HCT116 (cell line): ENCODE results near the gene CD34.

Experiments
- EZH2phosphoT487 ChIP-seq: fragments of 200-600 bp; IDR thresholded peaks from 2 replicates; pipeline ENCODE4 v1.6.1; 2018; ENCODE audit warnings: antibody characterized with exemption, borderline replicate concordance
- POLR2A ChIP-seq: IDR thresholded peaks from 2 replicates; pipeline ENCODE4 v1.7.0; 2011; ENCODE audit warnings: borderline replicate concordance; ENCODE audit not compliant: insufficient read depth, insufficient read length; ENCODE audit errors: extremely low read depth
- POLR2AphosphoS5 ChIP-seq: IDR thresholded peaks from 2 replicates; pipeline ENCODE4 v1.6.1; 2011; ENCODE audit warnings: mild to moderate bottlenecking, low read depth, low read length, moderate library complexity
- RAD21 ChIP-seq: IDR thresholded peaks from 2 replicates; pipeline ENCODE4 v1.6.1; 2012; ENCODE audit warnings: low read depth, mild to moderate bottlenecking
- SIN3A ChIP-seq: IDR thresholded peaks from 2 replicates; pipeline ENCODE4 v1.6.1; 2012; ENCODE audit warnings: low read depth
- TF ChIP-seq, protein P1 (sequence below), 3 experiments: fragments of 200-600 bp in 1 of 3; sonication (generic) in 1 of 3; IDR thresholded peaks in 2 of 3; conservative IDR thresholded peaks in 1 of 3; 2 replicates each; pipeline ENCODE4 v1.5.1; 2012 to 2017; ENCODE audit warnings: low read depth in 2 of 3, low read length in 2 of 3, antibody characterized with exemption in 1 of 3, borderline replicate concordance in 1 of 3, control low read depth in 1 of 3, mild to moderate bottlenecking in 1 of 3, mixed read lengths in 1 of 3, mixed run types in 1 of 3, moderate library complexity in 1 of 3; ENCODE audit not compliant: insufficient read depth in 1 of 3
- TF ChIP-seq, protein P2 (sequence below): IDR thresholded peaks from 2 replicates; pipeline ENCODE4 v1.6.1; 2012; ENCODE audit warnings: low read depth

DNA sequence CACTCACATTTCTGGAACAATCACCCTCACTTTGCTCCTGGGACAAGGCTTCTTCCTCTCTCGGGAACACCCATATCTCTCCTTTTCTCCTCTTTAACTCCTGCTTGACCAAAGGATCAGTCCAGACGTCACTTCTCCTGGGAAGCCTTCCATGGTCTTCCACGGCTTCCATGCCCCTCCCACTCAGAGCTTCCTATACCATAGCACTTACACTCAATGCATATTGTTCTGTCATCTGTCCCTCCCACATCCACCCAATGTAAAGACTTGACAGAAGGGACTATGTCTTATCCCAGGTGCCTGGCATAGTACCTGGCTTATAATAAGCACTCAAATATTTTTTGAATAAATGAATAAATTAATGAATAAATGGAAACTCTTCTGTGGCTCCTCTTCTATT is 28.2 kb downstream of the CD34 start:
- TF ChIP-seq POLR2A (no peak), SIN3A (no peak), POLR2AphosphoS5 (no peak), RAD21 (no peak), EZH2phosphoT487 (no peak)
- TF ChIP-seq, protein P1, sequence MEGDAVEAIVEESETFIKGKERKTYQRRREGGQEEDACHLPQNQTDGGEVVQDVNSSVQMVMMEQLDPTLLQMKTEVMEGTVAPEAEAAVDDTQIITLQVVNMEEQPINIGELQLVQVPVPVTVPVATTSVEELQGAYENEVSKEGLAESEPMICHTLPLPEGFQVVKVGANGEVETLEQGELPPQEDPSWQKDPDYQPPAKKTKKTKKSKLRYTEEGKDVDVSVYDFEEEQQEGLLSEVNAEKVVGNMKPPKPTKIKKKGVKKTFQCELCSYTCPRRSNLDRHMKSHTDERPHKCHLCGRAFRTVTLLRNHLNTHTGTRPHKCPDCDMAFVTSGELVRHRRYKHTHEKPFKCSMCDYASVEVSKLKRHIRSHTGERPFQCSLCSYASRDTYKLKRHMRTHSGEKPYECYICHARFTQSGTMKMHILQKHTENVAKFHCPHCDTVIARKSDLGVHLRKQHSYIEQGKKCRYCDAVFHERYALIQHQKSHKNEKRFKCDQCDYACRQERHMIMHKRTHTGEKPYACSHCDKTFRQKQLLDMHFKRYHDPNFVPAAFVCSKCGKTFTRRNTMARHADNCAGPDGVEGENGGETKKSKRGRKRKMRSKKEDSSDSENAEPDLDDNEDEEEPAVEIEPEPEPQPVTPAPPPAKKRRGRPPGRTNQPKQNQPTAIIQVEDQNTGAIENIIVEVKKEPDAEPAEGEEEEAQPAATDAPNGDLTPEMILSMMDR (IDR thresholded peaks at IDR 0.05 in 2 of 3, conservative IDR thresholded peaks at IDR 0.05 in 1 of 3; ENCODE audit: borderline replicate concordance in 1 of 3, insufficient read depth in 1 of 3, low read depth in 2 of 3, low read length in 2 of 3): no peak
- TF ChIP-seq, protein P2, sequence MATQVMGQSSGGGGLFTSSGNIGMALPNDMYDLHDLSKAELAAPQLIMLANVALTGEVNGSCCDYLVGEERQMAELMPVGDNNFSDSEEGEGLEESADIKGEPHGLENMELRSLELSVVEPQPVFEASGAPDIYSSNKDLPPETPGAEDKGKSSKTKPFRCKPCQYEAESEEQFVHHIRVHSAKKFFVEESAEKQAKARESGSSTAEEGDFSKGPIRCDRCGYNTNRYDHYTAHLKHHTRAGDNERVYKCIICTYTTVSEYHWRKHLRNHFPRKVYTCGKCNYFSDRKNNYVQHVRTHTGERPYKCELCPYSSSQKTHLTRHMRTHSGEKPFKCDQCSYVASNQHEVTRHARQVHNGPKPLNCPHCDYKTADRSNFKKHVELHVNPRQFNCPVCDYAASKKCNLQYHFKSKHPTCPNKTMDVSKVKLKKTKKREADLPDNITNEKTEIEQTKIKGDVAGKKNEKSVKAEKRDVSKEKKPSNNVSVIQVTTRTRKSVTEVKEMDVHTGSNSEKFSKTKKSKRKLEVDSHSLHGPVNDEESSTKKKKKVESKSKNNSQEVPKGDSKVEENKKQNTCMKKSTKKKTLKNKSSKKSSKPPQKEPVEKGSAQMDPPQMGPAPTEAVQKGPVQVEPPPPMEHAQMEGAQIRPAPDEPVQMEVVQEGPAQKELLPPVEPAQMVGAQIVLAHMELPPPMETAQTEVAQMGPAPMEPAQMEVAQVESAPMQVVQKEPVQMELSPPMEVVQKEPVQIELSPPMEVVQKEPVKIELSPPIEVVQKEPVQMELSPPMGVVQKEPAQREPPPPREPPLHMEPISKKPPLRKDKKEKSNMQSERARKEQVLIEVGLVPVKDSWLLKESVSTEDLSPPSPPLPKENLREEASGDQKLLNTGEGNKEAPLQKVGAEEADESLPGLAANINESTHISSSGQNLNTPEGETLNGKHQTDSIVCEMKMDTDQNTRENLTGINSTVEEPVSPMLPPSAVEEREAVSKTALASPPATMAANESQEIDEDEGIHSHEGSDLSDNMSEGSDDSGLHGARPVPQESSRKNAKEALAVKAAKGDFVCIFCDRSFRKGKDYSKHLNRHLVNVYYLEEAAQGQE: no peak
